22Rv1 (cell line): ENCODE results near the gene CELF4.

Experiments used
- H3K27ac ChIP-seq: fragments of 450-650 bp; 2 replicates; pipeline ENCODE4 v1.5.1; 2017
- ZFX ChIP-seq: fragments of 450-650 bp; IDR thresholded peaks from 2 replicates; pipeline ENCODE4 v1.6.1; 2017; ENCODE audit warnings: antibody characterized with exemption, borderline replicate concordance
- TF ChIP-seq, protein P1 (sequence below): fragments of 450-650 bp; IDR thresholded peaks from 2 replicates; pipeline ENCODE4 v1.5.1; 2017; ENCODE audit warnings: mild to moderate bottlenecking

Gene CELF4

DNA sequence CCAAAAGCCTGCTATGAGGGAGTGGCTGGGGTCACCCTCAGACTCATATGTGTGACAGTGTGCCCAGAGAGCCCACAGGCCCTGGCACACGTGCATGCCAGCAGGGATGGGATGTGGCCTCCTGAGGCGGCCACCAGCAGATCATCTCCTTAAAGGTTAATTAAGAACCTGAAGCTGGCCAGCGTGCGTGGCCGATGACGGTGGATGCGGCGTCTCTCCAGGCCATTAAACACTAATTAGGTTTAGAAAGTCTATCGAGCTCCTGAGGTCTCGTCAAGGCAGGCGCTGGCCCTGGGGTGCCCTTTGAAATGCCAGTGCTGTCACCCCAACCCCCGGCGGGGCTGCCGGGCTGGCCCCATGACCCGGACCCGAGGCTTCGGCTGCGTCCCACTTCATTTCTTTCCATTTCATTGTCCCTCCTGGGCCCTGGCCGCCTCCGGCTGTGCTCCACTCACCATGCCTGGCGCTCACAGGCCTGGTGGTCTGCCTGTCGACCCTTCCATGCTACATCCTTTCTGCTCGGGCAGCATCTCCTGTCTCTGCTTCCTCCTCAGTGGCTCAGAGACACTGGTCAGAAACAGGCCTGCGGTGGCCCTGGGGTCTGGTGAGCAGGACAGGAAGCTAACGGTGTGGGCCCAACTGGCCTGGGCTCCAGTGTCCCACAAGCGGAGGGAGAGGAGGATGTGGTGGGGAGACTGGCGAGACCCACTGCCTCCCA lies 228.9 kb downstream of the CELF4 start:
- TF ChIP-seq, protein P1, sequence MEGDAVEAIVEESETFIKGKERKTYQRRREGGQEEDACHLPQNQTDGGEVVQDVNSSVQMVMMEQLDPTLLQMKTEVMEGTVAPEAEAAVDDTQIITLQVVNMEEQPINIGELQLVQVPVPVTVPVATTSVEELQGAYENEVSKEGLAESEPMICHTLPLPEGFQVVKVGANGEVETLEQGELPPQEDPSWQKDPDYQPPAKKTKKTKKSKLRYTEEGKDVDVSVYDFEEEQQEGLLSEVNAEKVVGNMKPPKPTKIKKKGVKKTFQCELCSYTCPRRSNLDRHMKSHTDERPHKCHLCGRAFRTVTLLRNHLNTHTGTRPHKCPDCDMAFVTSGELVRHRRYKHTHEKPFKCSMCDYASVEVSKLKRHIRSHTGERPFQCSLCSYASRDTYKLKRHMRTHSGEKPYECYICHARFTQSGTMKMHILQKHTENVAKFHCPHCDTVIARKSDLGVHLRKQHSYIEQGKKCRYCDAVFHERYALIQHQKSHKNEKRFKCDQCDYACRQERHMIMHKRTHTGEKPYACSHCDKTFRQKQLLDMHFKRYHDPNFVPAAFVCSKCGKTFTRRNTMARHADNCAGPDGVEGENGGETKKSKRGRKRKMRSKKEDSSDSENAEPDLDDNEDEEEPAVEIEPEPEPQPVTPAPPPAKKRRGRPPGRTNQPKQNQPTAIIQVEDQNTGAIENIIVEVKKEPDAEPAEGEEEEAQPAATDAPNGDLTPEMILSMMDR: no peak
- no peak for TF ChIP-seq ZFX
- H3K27ac ChIP-seq: no peak overlapping the region

DNA sequence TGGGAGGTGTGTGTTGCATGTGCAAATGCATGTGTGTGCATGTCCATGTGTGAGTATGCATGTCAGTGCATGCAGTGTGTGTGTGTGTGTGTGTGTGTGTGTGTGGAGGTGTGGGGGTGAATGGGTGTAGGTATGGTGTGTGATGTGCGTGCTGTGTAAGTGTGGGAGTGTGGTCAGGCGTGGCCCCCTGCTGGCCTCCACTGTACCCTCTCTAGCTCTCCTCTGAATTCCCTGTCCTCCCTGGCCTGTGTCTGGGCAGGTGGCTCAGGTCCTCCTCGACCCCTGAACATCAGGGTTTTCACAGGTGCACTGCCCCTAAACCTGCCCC lies 230.2 kb downstream of the CELF4 start:
- H3K27ac ChIP-seq: no peak overlapping the region
- TF ChIP-seq ZFX: no peak
- TF ChIP-seq, protein P1: no peak

DNA sequence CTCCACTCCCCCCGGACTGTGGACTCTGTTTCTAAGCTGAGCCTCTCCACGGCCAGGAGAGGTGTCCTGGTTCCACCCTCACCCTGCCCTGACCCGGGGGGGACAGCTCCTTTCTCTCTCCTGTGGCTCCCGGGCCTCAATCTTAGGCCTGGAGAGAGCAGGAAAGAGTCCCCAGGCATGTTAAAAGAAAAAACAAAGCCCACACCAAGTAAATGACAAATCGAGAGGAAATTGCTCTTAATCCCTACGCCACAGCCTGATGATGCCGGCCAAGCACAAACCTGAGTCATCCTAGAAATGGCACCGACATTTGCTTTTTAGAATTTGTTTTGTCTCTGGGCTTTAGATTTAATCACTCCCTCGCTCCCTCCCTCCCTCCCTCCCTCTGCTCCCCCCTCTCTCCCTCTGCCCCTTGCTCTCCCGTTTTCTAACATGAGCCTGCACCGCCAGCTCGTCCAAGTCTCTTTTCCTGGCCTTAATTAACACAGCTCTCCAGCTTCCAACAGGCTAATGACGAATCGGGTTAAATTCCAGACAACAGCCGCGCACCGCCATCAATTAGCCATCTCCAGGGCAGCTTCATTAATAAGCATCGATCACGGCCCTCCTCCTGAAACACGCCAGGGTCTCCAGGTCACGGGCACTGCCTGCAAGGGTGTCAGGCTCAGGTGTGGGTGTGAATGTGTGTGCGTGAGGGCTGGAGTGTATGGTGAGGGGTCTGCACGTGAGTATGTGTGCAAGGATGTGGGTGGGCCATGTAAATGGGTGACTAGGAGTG lies 230.8 kb downstream of the CELF4 start:
- TF ChIP-seq, protein P1: no peak
- no peak for TF ChIP-seq ZFX

DNA sequence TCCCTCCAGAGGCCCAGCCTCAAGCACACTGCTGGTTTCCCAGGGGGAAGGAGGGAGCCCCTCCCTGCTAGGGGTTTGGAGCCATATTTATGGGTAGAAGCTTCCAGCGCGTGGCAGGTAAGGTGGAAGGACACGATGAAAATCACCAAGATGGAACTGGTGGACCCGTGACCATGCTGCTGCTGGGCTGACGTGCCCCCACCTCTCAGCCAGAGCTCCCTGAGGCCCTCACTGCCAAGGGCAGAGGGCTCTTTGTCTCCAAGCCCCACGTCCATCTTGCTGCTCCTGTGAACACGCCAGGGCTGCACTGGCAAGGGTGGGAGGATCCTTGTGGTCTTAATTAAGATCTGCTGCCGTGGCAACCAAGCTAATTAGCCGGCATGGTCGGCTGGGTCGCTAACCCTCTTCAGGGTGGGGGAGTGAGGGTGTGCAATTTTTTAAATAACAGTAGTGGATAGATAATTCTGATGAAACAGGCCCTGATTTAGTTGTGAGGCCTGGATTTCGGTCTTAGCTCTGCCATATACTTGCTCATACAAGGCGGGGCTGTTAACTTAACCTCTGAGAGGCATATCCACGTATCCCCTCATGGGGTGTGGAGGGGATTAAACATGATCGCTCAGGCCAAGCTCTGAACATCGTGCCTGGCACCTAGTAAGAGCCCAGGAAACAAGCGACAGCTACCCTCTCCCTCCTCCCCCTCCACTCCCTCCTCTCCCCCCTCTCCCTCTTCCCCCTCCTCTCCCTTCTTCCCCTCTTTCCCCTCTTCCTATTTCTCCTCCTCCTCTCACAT lies 232.8 kb downstream of the CELF4 start:
- TF ChIP-seq, protein P1: no peak
- no peak for TF ChIP-seq ZFX
- no peak overlapping the region for H3K27ac ChIP-seq

More for the DNA sequence above, 230.8 kb downstream of the CELF4 start:
- no peak overlapping the region for H3K27ac ChIP-seq

DNA sequence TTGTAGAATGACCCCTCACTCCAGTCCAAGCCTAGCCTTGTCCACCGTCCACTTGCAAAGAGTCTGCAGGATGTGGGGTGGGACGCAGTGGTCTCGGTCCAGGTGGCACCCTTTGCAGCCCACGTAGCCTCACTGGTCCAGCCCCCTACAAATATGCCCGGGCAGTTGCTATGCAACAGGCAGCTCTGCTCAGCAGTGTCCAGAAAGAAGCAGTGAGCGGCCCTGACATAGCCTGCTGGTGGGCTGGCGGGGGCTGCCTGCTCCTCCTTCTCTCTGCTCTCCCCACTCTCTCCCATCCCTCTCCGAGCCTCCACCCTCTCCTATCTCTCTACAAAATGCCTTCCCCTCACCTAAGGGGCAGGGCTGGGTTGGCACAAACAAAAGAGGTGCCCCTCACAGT lies 233.4 kb downstream of the CELF4 start:
- no peak for TF ChIP-seq ZFX
- TF ChIP-seq, protein P1: no peak
- H3K27ac ChIP-seq: no peak overlapping the region

DNA sequence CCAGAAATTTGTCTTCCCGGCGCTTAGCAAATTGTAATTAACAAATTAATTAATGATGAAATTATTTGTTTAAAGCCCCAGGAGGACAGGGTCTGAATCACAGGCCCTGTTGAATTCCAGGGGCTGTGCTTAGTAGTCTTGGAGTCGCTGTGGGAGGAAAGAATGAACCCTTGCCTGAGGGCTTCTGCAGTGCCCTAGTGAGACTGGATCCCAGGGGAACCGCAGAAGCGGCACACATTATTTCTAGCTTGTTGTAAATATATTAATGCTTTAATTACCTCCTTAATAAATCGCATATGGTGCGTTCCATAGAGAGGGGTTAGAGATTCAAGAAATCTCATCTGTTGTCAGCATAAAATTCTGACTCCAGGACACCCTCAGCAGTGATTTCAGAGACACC lies 235.4 kb downstream of the CELF4 start:
- no peak for TF ChIP-seq ZFX
- TF ChIP-seq, protein P1: no peak
- no peak overlapping the region for H3K27ac ChIP-seq
